Nephron (organoid): Measurements from ENCODE around the gene CUBN.

Experiments used
- H3K27ac Mint-ChIP-seq, 3 experiments: 2 replicates each; pipeline ENCODE4 v1.8.0; 2020; ENCODE audit warnings: mixed read lengths in 3 of 3, mild to moderate bottlenecking in 2 of 3, moderate library complexity in 1 of 3
- H3K27me3 Mint-ChIP-seq: 2 replicates; pipeline ENCODE4 v1.8.0; 2021; ENCODE audit warnings: low read depth, mild to moderate bottlenecking, moderate library complexity, mixed read lengths
- H3K36me3 Mint-ChIP-seq: 2 replicates; pipeline ENCODE4 v1.8.0; 2020; ENCODE audit warnings: low read depth, mixed read lengths
- H3K4me1 Mint-ChIP-seq: 2 replicates; pipeline ENCODE4 v1.8.0; 2020; ENCODE audit warnings: mixed read lengths
- H3K4me3 Mint-ChIP-seq, 3 experiments: 2 replicates each; pipeline ENCODE4 v1.8.0; 2020; ENCODE audit warnings: mild to moderate bottlenecking in 3 of 3, mixed read lengths in 3 of 3, moderate library complexity in 2 of 3
- H3K9me3 Mint-ChIP-seq: 2 replicates; pipeline ENCODE4 v1.8.0; 2020; ENCODE audit warnings: mixed read lengths
- CTCF ChIP-seq, 3 experiments: fragments of 200-600 bp; sonication (generic); IDR thresholded peaks; one replicate each; pipeline ENCODE4 v1.5.0; 2021; ENCODE audit warnings: antibody characterized with exemption in 3 of 3; ENCODE audit not compliant: unreplicated experiment in 3 of 3

Gene CUBN

GRCh38 chr10:16950656-16951601 lies 178.7 kb downstream of the CUBN start:
- TF ChIP-seq CTCF (IDR thresholded peaks at IDR 0.05; ENCODE audit: unreplicated experiment in 3 of 3) = no peak
- Mint-ChIP-seq H3K27ac (peak overlapping the region; percentile 83 to 95 (median 90)), H3K4me1 (peaks cover 73% of the 10 kb centered on the region), H3K9me3 (no peaks in the 10 kb centered on the region), H3K4me3 (peak overlapping the region in 2 of 3 experiments; percentile 10 to 50), H3K36me3 (no peaks in the 10 kb centered on the region), H3K27me3 (no peaks in the 10 kb centered on the region)

GRCh38 chr10:16949816-16950215 lies 179.8 kb downstream of the CUBN start:
- peaks cover 69% of the 10 kb centered on the region for H3K4me1 Mint-ChIP-seq
- H3K36me3 Mint-ChIP-seq = no peaks in the 10 kb centered on the region
- no peak for TF ChIP-seq CTCF (IDR thresholded peaks at IDR 0.05; ENCODE audit: unreplicated experiment in 3 of 3)
- no peaks in the 10 kb centered on the region for H3K27me3 Mint-ChIP-seq
- peak overlapping the region; percentile 89 to 96 (median 95) for H3K27ac Mint-ChIP-seq
- H3K4me3 Mint-ChIP-seq = peak overlapping the region in 2 of 3 experiments; percentile 41 to 45
- H3K9me3 Mint-ChIP-seq = no peaks in the 10 kb centered on the region

- Mint-ChIP-seq H3K36me3 (no peaks in the 10 kb centered on the region), H3K4me3 (no peak overlapping the region), H3K4me1 (peaks cover 74% of the 10 kb centered on the region), H3K9me3 (no peaks in the 10 kb centered on the region), H3K27ac (peak overlapping the region in 2 of 3 experiments; percentile 26 to 32), H3K27me3 (no peaks in the 10 kb centered on the region)
- no peak for TF ChIP-seq CTCF (IDR thresholded peaks at IDR 0.05; ENCODE audit: unreplicated experiment in 3 of 3)
These were observed 181.2 kb downstream of the CUBN start for GRCh38 chr10:16948361-16948760.

GRCh38 chr10:16947069-16947468 lies 182.5 kb downstream of the CUBN start:
- peaks cover 64% of the 10 kb centered on the region for H3K4me1 Mint-ChIP-seq
- no peaks in the 10 kb centered on the region for H3K27me3 Mint-ChIP-seq
- peak overlapping the region; percentile 12 to 82 (median 72) for H3K27ac Mint-ChIP-seq
- no peak for TF ChIP-seq CTCF (IDR thresholded peaks at IDR 0.05; ENCODE audit: unreplicated experiment in 3 of 3)
- H3K36me3 Mint-ChIP-seq = no peaks in the 10 kb centered on the region
- H3K4me3 Mint-ChIP-seq = peak overlapping the region in 1 of 3 experiments; percentile 38
- no peaks in the 10 kb centered on the region for H3K9me3 Mint-ChIP-seq

- no peak for TF ChIP-seq CTCF (IDR thresholded peaks at IDR 0.05; ENCODE audit: unreplicated experiment in 3 of 3)
- Mint-ChIP-seq H3K4me1 (peaks cover 49% of the 10 kb centered on the region), H3K27me3 (no peaks in the 10 kb centered on the region), H3K9me3 (no peaks in the 10 kb centered on the region), H3K36me3 (no peaks in the 10 kb centered on the region), H3K4me3 (no peak overlapping the region), H3K27ac (peak overlapping the region; percentile 88 to 95 (median 91))
These were observed 184.0 kb downstream of the CUBN start for GRCh38 chr10:16945593-16945992.
